Vagina (tissue), 2 donors: ENCODE measurements around the gene SMG6. TPM values are rescaled to one million over a fixed set of nuclear protein-coding genes. Genes with fewer than 3 reads are reported as not detected.
A peak's percentile ranks its signal among the peaks of the same experiment; 100 is the strongest.

ENCODE experiments used
- DNase-seq, 2 donors: peaks; one replicate each; pipeline ENCODE4 v3.0.0-alpha.2; 2017; ENCODE audit errors: extremely low spot score in 2 of 2
- H3K27ac ChIP-seq: fragments of 200-600 bp; sonication (generic); one replicate; pipeline ENCODE4 v1.5.1; 2019
- H3K27me3 ChIP-seq: fragments of 200-600 bp; sonication (generic); one replicate; pipeline ENCODE4 v1.5.1; 2019
- H3K36me3 ChIP-seq, 2 donors: fragments of 200-600 bp; sonication (generic); one replicate each; pipeline ENCODE4 v1.5.1; 2017 to 2019
- H3K4me1 ChIP-seq: fragments of 200-600 bp; sonication (generic); one replicate; pipeline ENCODE4 v1.5.1; 2019
- H3K4me3 ChIP-seq, 2 donors: fragments of 200-600 bp; sonication (generic); 1 replicate in 1 of 2; 2 replicates in 1 of 2; pipeline ENCODE4 v1.5.1; 2016 to 2019
- H3K9me3 ChIP-seq: fragments of 200-600 bp; sonication (generic); one replicate; pipeline ENCODE4 v1.5.1; 2019
- CTCF ChIP-seq, 3 experiments: fragments of 450-650 bp in 2 of 3; fragments of 200-600 bp in 1 of 3; sonication (generic) in 1 of 3; IDR thresholded peaks; one replicate each; pipeline ENCODE4 v1.5.1; 2017 to 2019; ENCODE audit warnings: antibody characterized with exemption in 3 of 3, mild to moderate bottlenecking in 2 of 3, moderate library complexity in 2 of 3
- POLR2A ChIP-seq, 2 donors: fragments of 450-650 bp; IDR thresholded peaks; one replicate each; pipeline ENCODE4 v1.6.1; 2017; ENCODE audit warnings: antibody characterized with exemption in 2 of 2, mild to moderate bottlenecking in 2 of 2, moderate library complexity in 2 of 2
- POLR2AphosphoS5 ChIP-seq, 2 donors: sonication (generic); formaldehyde crosslinking; IDR thresholded peaks; one replicate each; pipeline ENCODE4 v1.9.0; 2017; ENCODE audit warnings: antibody characterized with exemption in 2 of 2, mild to moderate bottlenecking in 2 of 2, low read depth in 1 of 2; ENCODE audit not compliant: insufficient read depth in 1 of 2
- intact Hi-C: fragments of 100-400 bp; cut with DNase I; formaldehyde crosslinking; loops from one replicate; pipeline ENCODE4 v1.15.1; 2023
- total RNA-seq: library from RNA; depleted of rRNA; stranded (reverse); fragments of >200 nt; gene quantifications from one replicate; pipeline ENCODE4 v1.2.3, GENCODE V29; 2016

SMG6 gene
- total RNA-seq, 1 donor from 2014 or later = 46.2 TPM

- Histone ChIP-seq H3K27me3 (no peaks in the 10 kb centered on the region), H3K36me3 (peaks cover 0 to 17% of the 10 kb centered on the region in 2 donors), H3K4me1 (peaks cover 73% of the 10 kb centered on the region), H3K4me3 (no peak overlapping the region), H3K9me3 (no peaks in the 10 kb centered on the region), H3K27ac (peak overlapping the region; percentile 90)
- DNase-seq = no peak
- TF ChIP-seq POLR2A (IDR thresholded peaks at IDR 0.05) (no peak), POLR2AphosphoS5 (IDR thresholded peaks at IDR 0.05; ENCODE audit: insufficient read depth in 1 of 2, low read depth in 1 of 2) (peak in 1 of 2 donors; percentile 71), CTCF (IDR thresholded peaks at IDR 0.05) (no peak)
- intact Hi-C loops = no loop called here
Observed at GRCh38 chr17:2239882-2240430, 63.6 kb downstream of the SMG6 start.

- no peak overlapping the region for H3K4me3 ChIP-seq
- no peaks in the 10 kb centered on the region for H3K27me3 ChIP-seq
- peaks cover 0 to 17% of the 10 kb centered on the region in 2 donors for H3K36me3 ChIP-seq
- H3K4me1 ChIP-seq = peaks cover 70% of the 10 kb centered on the region
- DNase-seq = no peak
- intact Hi-C loops = no loop called here
- peak overlapping the region; percentile 90 for H3K27ac ChIP-seq
- TF ChIP-seq POLR2A (IDR thresholded peaks at IDR 0.05) (no peak), CTCF (IDR thresholded peaks at IDR 0.05) (no peak), POLR2AphosphoS5 (IDR thresholded peaks at IDR 0.05; ENCODE audit: insufficient read depth in 1 of 2, low read depth in 1 of 2) (no peak)
- no peaks in the 10 kb centered on the region for H3K9me3 ChIP-seq
Observed at GRCh38 chr17:2239170-2239551, 64.4 kb downstream of the SMG6 start.

GRCh38 chr17:2238432-2239169, 65.0 kb downstream of the SMG6 start:
- Histone ChIP-seq H3K27me3 (no peaks in the 10 kb centered on the region), H3K4me3 (no peak overlapping the region), H3K36me3 (peaks cover 0 to 17% of the 10 kb centered on the region in 2 donors), H3K9me3 (no peaks in the 10 kb centered on the region), H3K27ac (peak overlapping the region; percentile 90), H3K4me1 (peaks cover 70% of the 10 kb centered on the region)
- no peak for DNase-seq
- intact Hi-C loops = no loop called here
- TF ChIP-seq POLR2A (IDR thresholded peaks at IDR 0.05) = no peak
- TF ChIP-seq POLR2AphosphoS5 (IDR thresholded peaks at IDR 0.05; ENCODE audit: insufficient read depth in 1 of 2, low read depth in 1 of 2) = no peak
- no peak for TF ChIP-seq CTCF (IDR thresholded peaks at IDR 0.05)

GRCh38 chr17:2237950-2238349, 65.6 kb downstream of the SMG6 start:
- Histone ChIP-seq H3K27ac (peak overlapping the region; percentile 90), H3K9me3 (no peaks in the 10 kb centered on the region), H3K27me3 (no peaks in the 10 kb centered on the region), H3K36me3 (peaks cover 0 to 13% of the 10 kb centered on the region in 2 donors), H3K4me1 (peaks cover 72% of the 10 kb centered on the region), H3K4me3 (no peak overlapping the region)
- TF ChIP-seq POLR2AphosphoS5 (IDR thresholded peaks at IDR 0.05; ENCODE audit: insufficient read depth in 1 of 2, low read depth in 1 of 2) = no peak
- no peak for TF ChIP-seq POLR2A (IDR thresholded peaks at IDR 0.05)
- no peak for TF ChIP-seq CTCF (IDR thresholded peaks at IDR 0.05)
- DNase-seq = no peak
- intact Hi-C loops = no loop called here

- Histone ChIP-seq H3K9me3 (no peaks in the 10 kb centered on the region), H3K36me3 (peaks cover 0 to 12% of the 10 kb centered on the region in 2 donors), H3K27me3 (no peaks in the 10 kb centered on the region), H3K4me3 (no peak overlapping the region), H3K27ac (peak overlapping the region; percentile 90), H3K4me1 (peaks cover 76% of the 10 kb centered on the region)
- no peak for TF ChIP-seq POLR2AphosphoS5 (IDR thresholded peaks at IDR 0.05; ENCODE audit: insufficient read depth in 1 of 2, low read depth in 1 of 2)
- TF ChIP-seq CTCF (IDR thresholded peaks at IDR 0.05) = no peak
- TF ChIP-seq POLR2A (IDR thresholded peaks at IDR 0.05) = no peak
- no peak for DNase-seq
- intact Hi-C loops = no loop called here
Observed at GRCh38 chr17:2237521-2237921, 66.1 kb downstream of the SMG6 start.
